ENCODE measurements around the gene NFKBIE. TPM values are rescaled to one million over a fixed set of nuclear protein-coding genes. Genes with fewer than 3 reads are reported as not detected.
A peak's percentile ranks its signal among the peaks of the same experiment; 100 is the strongest.

Gene NFKBIE
- total and polyA plus RNA-seq, 2 of the 13 experiments (the other 11 are each of a cell fraction or from before 2014, with no cell fraction given), result 6.7 to 14.5 TPM

DNA sequence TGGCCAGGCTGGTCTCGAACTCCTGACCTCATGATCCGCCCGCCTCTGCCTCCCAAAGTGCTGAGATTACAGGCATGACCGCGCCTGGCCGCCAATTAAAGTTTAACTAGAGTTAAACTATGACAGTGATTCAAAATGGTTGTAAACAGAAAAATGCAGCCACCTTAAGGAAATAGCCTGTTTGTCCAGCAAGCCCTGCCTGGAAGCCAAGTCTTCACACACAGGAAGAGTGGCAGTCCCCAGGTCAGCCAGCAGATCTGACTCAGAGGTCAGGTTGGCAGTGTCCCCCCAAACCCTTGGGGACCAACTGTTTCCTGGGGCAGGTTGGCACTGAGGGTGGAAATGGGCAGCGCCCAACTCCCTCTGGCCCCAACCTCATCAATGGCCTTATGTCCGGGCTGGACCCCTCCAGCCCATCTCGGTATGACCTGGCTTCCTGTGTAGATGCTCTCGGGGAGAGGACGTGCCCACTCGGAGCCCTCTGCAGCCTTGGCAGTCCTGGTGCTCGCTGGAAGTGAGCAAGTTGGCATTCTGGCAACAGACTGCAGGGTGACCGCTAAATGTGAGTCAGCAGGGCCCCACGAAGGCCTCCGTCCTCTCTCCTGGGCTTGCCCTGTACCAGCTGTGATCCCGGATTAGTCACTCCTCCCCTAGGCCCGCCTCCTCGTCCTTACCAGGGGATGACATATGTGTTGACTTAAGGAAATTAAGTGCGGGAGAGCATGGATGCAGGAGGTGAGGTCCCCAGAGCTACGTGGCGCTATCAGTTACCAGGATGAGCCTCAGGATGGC lies 28.1 kb downstream of the NFKBIE start (continued):
- TF ChIP-seq, protein P1, sequence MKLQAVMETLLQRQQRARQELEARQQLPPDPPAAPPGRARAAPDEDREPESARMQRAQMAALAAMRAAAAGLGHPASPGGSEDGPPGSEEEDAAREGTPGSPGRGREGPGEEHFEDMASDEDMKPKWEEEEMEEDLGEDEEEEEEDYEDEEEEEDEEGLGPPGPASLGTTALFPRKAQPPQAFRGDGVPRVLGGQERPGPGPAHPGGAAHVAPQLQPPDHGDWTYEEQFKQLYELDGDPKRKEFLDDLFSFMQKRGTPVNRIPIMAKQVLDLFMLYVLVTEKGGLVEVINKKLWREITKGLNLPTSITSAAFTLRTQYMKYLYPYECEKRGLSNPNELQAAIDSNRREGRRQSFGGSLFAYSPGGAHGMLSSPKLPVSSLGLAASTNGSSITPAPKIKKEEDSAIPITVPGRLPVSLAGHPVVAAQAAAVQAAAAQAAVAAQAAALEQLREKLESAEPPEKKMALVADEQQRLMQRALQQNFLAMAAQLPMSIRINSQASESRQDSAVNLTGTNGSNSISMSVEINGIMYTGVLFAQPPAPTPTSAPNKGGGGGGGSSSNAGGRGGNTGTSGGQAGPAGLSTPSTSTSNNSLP (IDR thresholded peaks at IDR 0.05; ENCODE audit: low read depth, low read length), result peak; percentile 58; the same call in 1 of the 2 replicates
- TF ChIP-seq PTBP1 (IDR thresholded peaks at IDR 0.05; ENCODE audit: low read depth, low read length, poor library complexity, severe bottlenecking) (no peak), ZNF337 (CRISPR knock-in tag; IDR thresholded peaks at IDR 0.05; ENCODE audit: borderline replicate concordance, low read depth) (no peak), ARNTL (CRISPR knock-in tag; IDR thresholded peaks at IDR 0.05) (no peak; the same call in 1 of the 2 replicates), NR2C2 (CRISPR knock-in tag; IDR thresholded peaks at IDR 0.05; ENCODE audit: borderline replicate concordance) (no peak; the same call in 1 of the 2 replicates), ZFP36L2 (CRISPR knock-in tag; IDR thresholded peaks at IDR 0.05) (no peak), DMAP1 (CRISPR knock-in tag; IDR thresholded peaks at IDR 0.05) (no peak), PLRG1 (conservative IDR thresholded peaks at IDR 0.05) (no peak), TMF1 (CRISPR knock-in tag; IDR thresholded peaks at IDR 0.05; ENCODE audit: low read depth) (no peak), ZNF382 (CRISPR knock-in tag; IDR thresholded peaks at IDR 0.05; ENCODE audit: borderline replicate concordance) (no peak), YY1 (IDR thresholded peaks at IDR 0.05; ENCODE audit: insufficient read depth, insufficient replicate concordance, low read depth, low read length) (no peak), ZNF253 (CRISPR knock-in tag; IDR thresholded peaks at IDR 0.05; ENCODE audit: borderline replicate concordance) (no peak)
- TF ChIP-seq, protein P2, sequence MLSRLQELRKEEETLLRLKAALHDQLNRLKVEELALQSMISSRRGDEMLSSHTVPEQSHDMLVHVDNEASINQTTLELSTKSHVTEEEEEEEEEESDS (CRISPR knock-in tag; IDR thresholded peaks at IDR 0.05; ENCODE audit: borderline replicate concordance), result no peak
- TF ChIP-seq, protein P3, sequence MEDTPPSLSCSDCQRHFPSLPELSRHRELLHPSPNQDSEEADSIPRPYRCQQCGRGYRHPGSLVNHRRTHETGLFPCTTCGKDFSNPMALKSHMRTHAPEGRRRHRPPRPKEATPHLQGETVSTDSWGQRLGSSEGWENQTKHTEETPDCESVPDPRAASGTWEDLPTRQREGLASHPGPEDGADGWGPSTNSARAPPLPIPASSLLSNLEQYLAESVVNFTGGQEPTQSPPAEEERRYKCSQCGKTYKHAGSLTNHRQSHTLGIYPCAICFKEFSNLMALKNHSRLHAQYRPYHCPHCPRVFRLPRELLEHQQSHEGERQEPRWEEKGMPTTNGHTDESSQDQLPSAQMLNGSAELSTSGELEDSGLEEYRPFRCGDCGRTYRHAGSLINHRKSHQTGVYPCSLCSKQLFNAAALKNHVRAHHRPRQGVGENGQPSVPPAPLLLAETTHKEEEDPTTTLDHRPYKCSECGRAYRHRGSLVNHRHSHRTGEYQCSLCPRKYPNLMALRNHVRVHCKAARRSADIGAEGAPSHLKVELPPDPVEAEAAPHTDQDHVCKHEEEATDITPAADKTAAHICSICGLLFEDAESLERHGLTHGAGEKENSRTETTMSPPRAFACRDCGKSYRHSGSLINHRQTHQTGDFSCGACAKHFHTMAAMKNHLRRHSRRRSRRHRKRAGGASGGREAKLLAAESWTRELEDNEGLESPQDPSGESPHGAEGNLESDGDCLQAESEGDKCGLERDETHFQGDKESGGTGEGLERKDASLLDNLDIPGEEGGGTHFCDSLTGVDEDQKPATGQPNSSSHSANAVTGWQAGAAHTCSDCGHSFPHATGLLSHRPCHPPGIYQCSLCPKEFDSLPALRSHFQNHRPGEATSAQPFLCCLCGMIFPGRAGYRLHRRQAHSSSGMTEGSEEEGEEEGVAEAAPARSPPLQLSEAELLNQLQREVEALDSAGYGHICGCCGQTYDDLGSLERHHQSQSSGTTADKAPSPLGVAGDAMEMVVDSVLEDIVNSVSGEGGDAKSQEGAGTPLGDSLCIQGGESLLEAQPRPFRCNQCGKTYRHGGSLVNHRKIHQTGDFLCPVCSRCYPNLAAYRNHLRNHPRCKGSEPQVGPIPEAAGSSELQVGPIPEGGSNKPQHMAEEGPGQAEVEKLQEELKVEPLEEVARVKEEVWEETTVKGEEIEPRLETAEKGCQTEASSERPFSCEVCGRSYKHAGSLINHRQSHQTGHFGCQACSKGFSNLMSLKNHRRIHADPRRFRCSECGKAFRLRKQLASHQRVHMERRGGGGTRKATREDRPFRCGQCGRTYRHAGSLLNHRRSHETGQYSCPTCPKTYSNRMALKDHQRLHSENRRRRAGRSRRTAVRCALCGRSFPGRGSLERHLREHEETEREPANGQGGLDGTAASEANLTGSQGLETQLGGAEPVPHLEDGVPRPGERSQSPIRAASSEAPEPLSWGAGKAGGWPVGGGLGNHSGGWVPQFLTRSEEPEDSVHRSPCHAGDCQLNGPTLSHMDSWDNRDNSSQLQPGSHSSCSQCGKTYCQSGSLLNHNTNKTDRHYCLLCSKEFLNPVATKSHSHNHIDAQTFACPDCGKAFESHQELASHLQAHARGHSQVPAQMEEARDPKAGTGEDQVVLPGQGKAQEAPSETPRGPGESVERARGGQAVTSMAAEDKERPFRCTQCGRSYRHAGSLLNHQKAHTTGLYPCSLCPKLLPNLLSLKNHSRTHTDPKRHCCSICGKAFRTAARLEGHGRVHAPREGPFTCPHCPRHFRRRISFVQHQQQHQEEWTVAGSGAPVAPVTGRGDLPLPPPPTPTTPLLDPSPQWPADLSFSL (CRISPR knock-in tag; IDR thresholded peaks at IDR 0.05), result no peak
- TF ChIP-seq, protein P4, sequence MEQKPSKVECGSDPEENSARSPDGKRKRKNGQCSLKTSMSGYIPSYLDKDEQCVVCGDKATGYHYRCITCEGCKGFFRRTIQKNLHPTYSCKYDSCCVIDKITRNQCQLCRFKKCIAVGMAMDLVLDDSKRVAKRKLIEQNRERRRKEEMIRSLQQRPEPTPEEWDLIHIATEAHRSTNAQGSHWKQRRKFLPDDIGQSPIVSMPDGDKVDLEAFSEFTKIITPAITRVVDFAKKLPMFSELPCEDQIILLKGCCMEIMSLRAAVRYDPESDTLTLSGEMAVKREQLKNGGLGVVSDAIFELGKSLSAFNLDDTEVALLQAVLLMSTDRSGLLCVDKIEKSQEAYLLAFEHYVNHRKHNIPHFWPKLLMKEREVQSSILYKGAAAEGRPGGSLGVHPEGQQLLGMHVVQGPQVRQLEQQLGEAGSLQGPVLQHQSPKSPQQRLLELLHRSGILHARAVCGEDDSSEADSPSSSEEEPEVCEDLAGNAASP (CRISPR knock-in tag; IDR thresholded peaks at IDR 0.05; ENCODE audit: borderline replicate concordance), result no peak
- TF ChIP-seq, protein P5, sequence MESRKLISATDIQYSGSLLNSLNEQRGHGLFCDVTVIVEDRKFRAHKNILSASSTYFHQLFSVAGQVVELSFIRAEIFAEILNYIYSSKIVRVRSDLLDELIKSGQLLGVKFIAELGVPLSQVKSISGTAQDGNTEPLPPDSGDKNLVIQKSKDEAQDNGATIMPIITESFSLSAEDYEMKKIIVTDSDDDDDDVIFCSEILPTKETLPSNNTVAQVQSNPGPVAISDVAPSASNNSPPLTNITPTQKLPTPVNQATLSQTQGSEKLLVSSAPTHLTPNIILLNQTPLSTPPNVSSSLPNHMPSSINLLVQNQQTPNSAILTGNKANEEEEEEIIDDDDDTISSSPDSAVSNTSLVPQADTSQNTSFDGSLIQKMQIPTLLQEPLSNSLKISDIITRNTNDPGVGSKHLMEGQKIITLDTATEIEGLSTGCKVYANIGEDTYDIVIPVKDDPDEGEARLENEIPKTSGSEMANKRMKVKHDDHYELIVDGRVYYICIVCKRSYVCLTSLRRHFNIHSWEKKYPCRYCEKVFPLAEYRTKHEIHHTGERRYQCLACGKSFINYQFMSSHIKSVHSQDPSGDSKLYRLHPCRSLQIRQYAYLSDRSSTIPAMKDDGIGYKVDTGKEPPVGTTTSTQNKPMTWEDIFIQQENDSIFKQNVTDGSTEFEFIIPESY (CRISPR knock-in tag; IDR thresholded peaks at IDR 0.05), result 0 out of 2 replicates have a peak, but pooled peaks have one; percentile 32

Measured in HepG2 (cell line).